CD14-positive monocyte (primary cell): ENCODE data around the gene TICRR. TPM values are rescaled to one million over a fixed set of nuclear protein-coding genes. Genes with fewer than 3 reads are reported as not detected.
A peak's percentile ranks its signal among the peaks of the same experiment; 100 is the strongest.

Experiments
- DNase-seq, 3 donors: peaks; one replicate each; pipeline ENCODE4 v3.0.0-alpha.2; 2011 to 2022
- H2AFZ ChIP-seq: 2 replicates; pipeline ENCODE4 v1.6.0; 2012; ENCODE audit warnings: mild to moderate bottlenecking, low read depth, low read length, inconsistent platforms; ENCODE audit not compliant: insufficient read depth, poor library complexity, severe bottlenecking
- H3K27ac ChIP-seq, 2 donors: 1 replicate in 1 of 2; 2 replicates in 1 of 2; pipeline ENCODE4 v1.5.1; 2012 to 2013; ENCODE audit warnings: low read length in 2 of 2, control low read depth in 1 of 2, inconsistent platforms in 1 of 2, low read depth in 1 of 2, mild to moderate bottlenecking in 1 of 2
- H3K27me3 ChIP-seq, 2 donors: one replicate each; pipeline versions ENCODE4 v1.6.0 to v1.6.1; 2011 to 2013; ENCODE audit warnings: low read length in 2 of 2; ENCODE audit not compliant: control insufficient read depth in 2 of 2, insufficient read depth in 2 of 2
- H3K36me3 ChIP-seq, 2 donors: replicated peaks in 1 of 2; 1 replicate in 1 of 2; 2 replicates in 1 of 2; pipeline versions ENCODE4 v1.5.1 to v1.6.1; 2012 to 2013; ENCODE audit warnings: low read length in 2 of 2, control low read depth in 1 of 2, inconsistent platforms in 1 of 2, mild to moderate bottlenecking in 1 of 2; ENCODE audit not compliant: insufficient read depth in 2 of 2, control insufficient read depth in 1 of 2
- H3K4me1 ChIP-seq, 2 donors: 1 replicate in 1 of 2; 2 replicates in 1 of 2; pipeline versions ENCODE4 v1.5.1 to v1.6.1; 2012 to 2013; ENCODE audit warnings: low read length in 2 of 2, control low read depth in 1 of 2, inconsistent platforms in 1 of 2, mild to moderate bottlenecking in 1 of 2, moderate library complexity in 1 of 2; ENCODE audit not compliant: insufficient read depth in 2 of 2, control insufficient read depth in 1 of 2
- H3K4me2 ChIP-seq: replicated peaks from 2 replicates; pipeline ENCODE3; 2012; ENCODE audit warnings: low read length, moderate library complexity, mild to moderate bottlenecking; ENCODE audit not compliant: poor library complexity, severe bottlenecking; ENCODE audit errors: extremely low read depth
- H3K4me3 ChIP-seq, 3 experiments: fragments of 200-600 bp in 1 of 3; sonication (generic) in 1 of 3; replicated peaks in 1 of 3; 1 replicate in 2 of 3; 2 replicates in 1 of 3; pipeline ENCODE4 v1.5.1; 2011 to 2013; ENCODE audit warnings: low read length in 3 of 3, mild to moderate bottlenecking in 3 of 3, control low read depth in 2 of 3, low read depth in 2 of 3, inconsistent platforms in 1 of 3, moderate library complexity in 1 of 3
- H3K79me2 ChIP-seq: 2 replicates; pipeline ENCODE4 v1.6.0; 2012; ENCODE audit warnings: mild to moderate bottlenecking, control low read depth, inconsistent platforms, low read length, moderate library complexity; ENCODE audit not compliant: insufficient read depth
- H3K9ac ChIP-seq: 2 replicates; pipeline ENCODE4 v1.6.0; 2017; ENCODE audit warnings: low read length, mild to moderate bottlenecking; ENCODE audit not compliant: insufficient read depth, poor library complexity, severe bottlenecking
- H3K9me3 ChIP-seq, 2 donors: replicated peaks in 1 of 2; 1 replicate in 1 of 2; 2 replicates in 1 of 2; pipeline versions ENCODE4 v1.5.1 to v1.6.1; 2012 to 2013; ENCODE audit warnings: low read length in 2 of 2, control low read depth in 1 of 2; ENCODE audit not compliant: control insufficient read depth in 1 of 2, insufficient read depth in 1 of 2
- H4K20me1 ChIP-seq: 2 replicates; pipeline ENCODE4 v1.6.0; 2012; ENCODE audit warnings: mild to moderate bottlenecking, low read length, control low read depth, moderate library complexity; ENCODE audit not compliant: insufficient read depth
- H3K27ac Mint-ChIP-seq, 7 donors: one replicate each; pipeline ENCODE4 v1.8.0; 2020; ENCODE audit warnings: mild to moderate bottlenecking in 7 of 7, mixed read lengths in 7 of 7, moderate library complexity in 6 of 7, inconsistent platforms in 2 of 7
- H3K27me3 Mint-ChIP-seq, 3 donors: one replicate each; pipeline ENCODE4 v1.8.0; 2021 to 2022; ENCODE audit warnings: low read depth in 3 of 3, mild to moderate bottlenecking in 3 of 3, mixed read lengths in 3 of 3, moderate library complexity in 3 of 3, inconsistent platforms in 1 of 3
- H3K36me3 Mint-ChIP-seq, 2 donors: one replicate each; pipeline ENCODE4 v1.8.0; 2020; ENCODE audit warnings: mixed read lengths in 2 of 2, inconsistent platforms in 1 of 2, mild to moderate bottlenecking in 1 of 2
- H3K4me1 Mint-ChIP-seq: one replicate; pipeline ENCODE4 v1.8.0; 2020; ENCODE audit warnings: mild to moderate bottlenecking, mixed read lengths
- H3K4me3 Mint-ChIP-seq, 2 donors: one replicate each; pipeline ENCODE4 v1.8.0; 2020; ENCODE audit warnings: mild to moderate bottlenecking in 2 of 2, mixed read lengths in 2 of 2, moderate library complexity in 1 of 2
- H3K9me3 Mint-ChIP-seq, 7 donors: one replicate each; pipeline ENCODE4 v1.8.0; 2020 to 2022; ENCODE audit warnings: mixed read lengths in 7 of 7, mild to moderate bottlenecking in 6 of 7, moderate library complexity in 6 of 7, inconsistent platforms in 2 of 7
- WGBS: methylation state at CpG from one replicate; pipeline ENCODE4 v1.1.5; 2013; ENCODE audit warnings: missing lambda C conversion rate; ENCODE audit not compliant: insufficient coverage; 5-methylcytosine and 5-hydroxymethylcytosine counted together
- intact Hi-C, 2 donors: fragments of 100-400 bp; cut with micrococcal nuclease; formaldehyde crosslinking; loops; one replicate each; pipeline versions ENCODE4 v1.15.0 to v1.15.1; 2023
- polyA plus RNA-seq, 3 donors: library from polyadenylated mRNA; depleted of rRNA in 1 of 3; unstranded in 2 of 3; stranded (reverse) in 1 of 3; fragments of 300-500 nt in 2 of 3; fragments of >200 nt in 1 of 3; fragmentation: Illumina TruSeq in 2 of 3; gene quantifications; 1 replicate in 2 of 3; 2 replicates in 1 of 3; pipeline ENCODE4 v1.2.3, GENCODE V29; 2012 to 2021
- TF ChIP-seq, protein P1 (sequence below): fragments of 200-600 bp; IDR thresholded peaks from one replicate; pipeline ENCODE4 v1.8.0; 2022; ENCODE audit warnings: antibody characterized with exemption, mild to moderate bottlenecking

The TICRR gene
- polyA plus RNA-seq, 3 donors: not detected

DNA sequence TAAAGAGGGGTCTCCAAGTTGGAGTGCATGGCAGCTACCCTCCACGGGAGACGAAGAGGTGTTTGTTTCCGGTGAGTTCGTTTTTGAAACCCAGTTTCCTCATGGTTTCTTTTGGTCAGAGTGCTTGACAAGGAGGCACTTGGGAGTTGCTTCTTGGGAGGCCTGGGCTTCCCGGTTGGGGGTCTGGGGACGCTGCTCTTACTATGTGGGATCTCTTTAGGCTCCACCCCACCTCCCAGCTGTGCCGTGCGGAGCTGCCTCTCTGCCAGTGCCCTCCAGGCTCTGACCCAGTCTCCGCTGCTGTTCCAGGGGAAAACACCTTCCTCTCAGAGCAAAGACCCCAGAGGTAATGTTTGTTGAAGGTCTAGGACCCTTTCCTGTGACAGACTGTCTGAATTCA lies 50.4 kb downstream of the TICRR start:
- no peaks in the 10 kb centered on the region for H3K4me1 Mint-ChIP-seq
- Histone ChIP-seq H3K9ac (no peak overlapping the region), H3K27ac (no peak overlapping the region), H3K79me2 (no peaks in the 10 kb centered on the region), H3K27me3 (no peaks in the 10 kb centered on the region), H3K36me3 (peaks cover 91 to 96% of the 10 kb centered on the region in 2 donors), H3K9me3 (peaks cover 0 to 19% of the 10 kb centered on the region in 2 donors), H4K20me1 (no peaks in the 10 kb centered on the region), H2AFZ (no peak overlapping the region), H3K4me2 (no peak overlapping the region), H3K4me3 (no peak overlapping the region), H3K4me1 (no peaks in the 10 kb centered on the region)
- whole genome bisulfite sequencing: 100% methylated on average over 3 of the region's 9 CpGs
- intact Hi-C loops: no loop called here
- TF ChIP-seq, protein P1, sequence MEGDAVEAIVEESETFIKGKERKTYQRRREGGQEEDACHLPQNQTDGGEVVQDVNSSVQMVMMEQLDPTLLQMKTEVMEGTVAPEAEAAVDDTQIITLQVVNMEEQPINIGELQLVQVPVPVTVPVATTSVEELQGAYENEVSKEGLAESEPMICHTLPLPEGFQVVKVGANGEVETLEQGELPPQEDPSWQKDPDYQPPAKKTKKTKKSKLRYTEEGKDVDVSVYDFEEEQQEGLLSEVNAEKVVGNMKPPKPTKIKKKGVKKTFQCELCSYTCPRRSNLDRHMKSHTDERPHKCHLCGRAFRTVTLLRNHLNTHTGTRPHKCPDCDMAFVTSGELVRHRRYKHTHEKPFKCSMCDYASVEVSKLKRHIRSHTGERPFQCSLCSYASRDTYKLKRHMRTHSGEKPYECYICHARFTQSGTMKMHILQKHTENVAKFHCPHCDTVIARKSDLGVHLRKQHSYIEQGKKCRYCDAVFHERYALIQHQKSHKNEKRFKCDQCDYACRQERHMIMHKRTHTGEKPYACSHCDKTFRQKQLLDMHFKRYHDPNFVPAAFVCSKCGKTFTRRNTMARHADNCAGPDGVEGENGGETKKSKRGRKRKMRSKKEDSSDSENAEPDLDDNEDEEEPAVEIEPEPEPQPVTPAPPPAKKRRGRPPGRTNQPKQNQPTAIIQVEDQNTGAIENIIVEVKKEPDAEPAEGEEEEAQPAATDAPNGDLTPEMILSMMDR: no peak
- H3K9me3 Mint-ChIP-seq: peaks cover 3 to 13% (median 7%) of the 10 kb centered on the region in 7 donors
- H3K27ac Mint-ChIP-seq: peak overlapping the region in 1 of 7 donors; percentile 27
- H3K27me3 Mint-ChIP-seq: peaks cover 0 to 3% (median 2%) of the 10 kb centered on the region in 3 donors
- DNase-seq: no peak
- H3K4me3 Mint-ChIP-seq: no peak overlapping the region
- H3K36me3 Mint-ChIP-seq: peaks cover 89 to 98% of the 10 kb centered on the region in 2 donors

DNA sequence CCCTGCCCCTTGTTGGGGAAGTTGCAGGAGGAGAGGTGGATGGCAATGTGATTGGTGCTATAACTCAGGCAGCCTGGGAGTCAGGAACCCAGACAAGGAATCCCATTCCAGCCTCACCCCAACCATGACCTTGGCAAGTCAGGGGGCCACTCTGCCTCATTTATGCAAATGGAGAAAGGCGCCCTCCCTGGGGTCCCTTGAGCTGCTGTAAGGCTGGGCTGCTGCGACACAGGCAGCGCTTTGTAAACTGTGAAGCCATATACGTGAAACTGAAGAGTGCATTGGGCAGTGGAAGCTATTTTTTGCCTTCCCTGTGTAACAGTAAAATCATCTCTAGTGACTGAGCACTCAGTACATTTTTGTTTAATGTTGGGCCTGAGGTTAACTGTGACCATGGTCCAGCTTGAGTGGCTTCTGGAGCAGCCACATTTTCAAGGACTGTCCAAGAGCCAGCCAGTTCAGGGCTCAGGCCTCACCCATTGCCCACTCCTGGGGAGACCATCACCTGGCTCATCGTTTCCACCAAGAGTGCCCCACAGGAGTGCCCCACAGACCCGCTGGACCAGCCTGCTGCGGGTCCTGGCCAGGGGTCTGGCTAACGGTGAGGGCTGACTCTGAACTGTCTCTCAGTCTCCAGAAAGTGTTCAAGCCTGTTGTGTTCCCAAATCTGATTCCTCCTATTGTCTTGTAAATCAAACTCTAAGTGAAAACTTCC lies 52.1 kb downstream of the TICRR start:
- no peaks in the 10 kb centered on the region for H3K27me3 ChIP-seq
- H3K9ac ChIP-seq: no peak overlapping the region
- H3K4me3 ChIP-seq: no peak overlapping the region
- no peak overlapping the region for H3K27ac ChIP-seq
- peaks cover 83 to 93% of the 10 kb centered on the region in 2 donors for H3K36me3 Mint-ChIP-seq
- H2AFZ ChIP-seq: no peak overlapping the region
- no peak overlapping the region for H3K4me2 ChIP-seq
- no peak for DNase-seq
- peaks cover 13 to 22% (median 18%) of the 10 kb centered on the region in 7 donors for H3K9me3 Mint-ChIP-seq
- WGBS: 100% methylated on average over 8 of the region's 8 CpGs
- peaks cover 0 to 2% (median 1%) of the 10 kb centered on the region in 3 donors for H3K27me3 Mint-ChIP-seq
- no peak overlapping the region for H3K4me3 Mint-ChIP-seq
- no peaks in the 10 kb centered on the region for H3K4me1 Mint-ChIP-seq
- no peaks in the 10 kb centered on the region for H4K20me1 ChIP-seq
- TF ChIP-seq, protein P1: no peak
- peak overlapping the region in 1 of 7 donors; percentile 35 for H3K27ac Mint-ChIP-seq
- intact Hi-C loops: no loop called here
- H3K36me3 ChIP-seq: peaks cover 85 to 91% of the 10 kb centered on the region in 2 donors
- no peaks in the 10 kb centered on the region for H3K4me1 ChIP-seq
- H3K9me3 ChIP-seq: peaks cover 0 to 34% of the 10 kb centered on the region in 2 donors
- H3K79me2 ChIP-seq: no peaks in the 10 kb centered on the region
